Thoracic aorta (tissue), 2 donors: ENCODE measurements around the gene PDE4B. TPM values are rescaled to one million over a fixed set of nuclear protein-coding genes. Genes with fewer than 3 reads are reported as not detected.

Experiments used
- ATAC-seq: fragments of 150-250 bp; one replicate; pipeline ENCODE4 v1.8.0; 2017; ENCODE audit warnings: low read depth; ENCODE audit not compliant: insufficient number of reproducible peaks, low FRiP score
- DNase-seq: peaks from one replicate; pipeline ENCODE4 v3.0.0-alpha.2; 2020; ENCODE audit warnings: low spot score
- H3K27ac ChIP-seq, 2 donors: fragments of 200-600 bp; sonication (generic); 1 replicate in 1 of 2; 2 replicates in 1 of 2; pipeline ENCODE4 v1.5.1; 2016; ENCODE audit warnings: mild to moderate bottlenecking in 2 of 2, moderate library complexity in 2 of 2
- H3K27me3 ChIP-seq: fragments of 200-600 bp; sonication (generic); replicated peaks from 2 replicates; pipeline ENCODE4 v1.6.0; 2016; ENCODE audit warnings: mild to moderate bottlenecking; ENCODE audit not compliant: insufficient read depth
- H3K36me3 ChIP-seq: fragments of 200-600 bp; sonication (generic); one replicate; pipeline ENCODE4 v1.5.1; 2016
- H3K4me1 ChIP-seq, 2 donors: fragments of 200-600 bp; sonication (generic); 1 replicate in 1 of 2; 2 replicates in 1 of 2; pipeline versions ENCODE4 v1.5.1 to v1.6.0; 2016; ENCODE audit warnings: low read depth in 2 of 2, mild to moderate bottlenecking in 1 of 2; ENCODE audit not compliant: control insufficient read depth in 1 of 2
- H3K4me3 ChIP-seq: fragments of 200-600 bp; sonication (generic); 2 replicates; pipeline ENCODE4 v1.5.1; 2016; ENCODE audit warnings: mild to moderate bottlenecking
- H3K9me3 ChIP-seq: fragments of 200-600 bp; sonication (generic); 2 replicates; pipeline ENCODE4 v1.5.1; 2016
- CTCF ChIP-seq: fragments of 200-600 bp; sonication (generic); IDR thresholded peaks from one replicate; pipeline ENCODE4 v1.5.1; 2019; ENCODE audit warnings: antibody characterized with exemption
- total RNA-seq, 2 donors: library from RNA; depleted of rRNA; stranded (reverse); fragments of >200 nt; gene quantifications; one replicate each; pipeline versions ENCODE4 v1.1.0 to v1.2.3, GENCODE V29; 2016

The PDE4B gene
- total RNA-seq, 2 donors from 2014 or later: 29.0 to 42.4 TPM

GRCh38 chr1:66246351-66247269, 453.9 kb downstream of the PDE4B start:
- ATAC-seq: no peak
- H3K4me1 ChIP-seq: peaks cover 4 to 8% of the 10 kb centered on the region in 2 donors
- no peaks in the 10 kb centered on the region for H3K9me3 ChIP-seq
- H3K36me3 ChIP-seq: no peaks in the 10 kb centered on the region
- no peak overlapping the region for H3K4me3 ChIP-seq
- no peak for DNase-seq
- H3K27me3 ChIP-seq: no peaks in the 10 kb centered on the region
- no peak overlapping the region for H3K27ac ChIP-seq
- no peak for TF ChIP-seq CTCF

- ATAC-seq (no peak), DNase-seq (no peak)
- H3K4me1 ChIP-seq: peaks cover 4 to 8% of the 10 kb centered on the region in 2 donors
- no peak for TF ChIP-seq CTCF
- no peak overlapping the region for H3K4me3 ChIP-seq
- no peaks in the 10 kb centered on the region for H3K36me3 ChIP-seq
- H3K9me3 ChIP-seq: no peaks in the 10 kb centered on the region
- H3K27ac ChIP-seq: no peak overlapping the region
- H3K27me3 ChIP-seq: no peaks in the 10 kb centered on the region
Observed at GRCh38 chr1:66247415-66248208, 454.9 kb downstream of the PDE4B start.

GRCh38 chr1:66248257-66248656, 455.6 kb downstream of the PDE4B start:
- Histone ChIP-seq H3K4me1 (peaks cover 4 to 8% of the 10 kb centered on the region in 2 donors), H3K4me3 (no peak overlapping the region), H3K27ac (no peak overlapping the region), H3K27me3 (no peaks in the 10 kb centered on the region), H3K36me3 (no peaks in the 10 kb centered on the region), H3K9me3 (no peaks in the 10 kb centered on the region)
- TF ChIP-seq CTCF: no peak
- DNase-seq: no peak
- peak; percentile 21 for ATAC-seq

- no peaks in the 10 kb centered on the region for H3K9me3 ChIP-seq
- no peak for DNase-seq
- peaks cover 4 to 8% of the 10 kb centered on the region in 2 donors for H3K4me1 ChIP-seq
- no peak overlapping the region for H3K4me3 ChIP-seq
- H3K36me3 ChIP-seq: no peaks in the 10 kb centered on the region
- no peak overlapping the region for H3K27ac ChIP-seq
- no peak for TF ChIP-seq CTCF
- no peaks in the 10 kb centered on the region for H3K27me3 ChIP-seq
- no peak for ATAC-seq
Observed at GRCh38 chr1:66248746-66249145, 456.1 kb downstream of the PDE4B start.

- Histone ChIP-seq H3K4me3 (no peak overlapping the region), H3K4me1 (peaks cover 4 to 8% of the 10 kb centered on the region in 2 donors), H3K27ac (no peak overlapping the region), H3K9me3 (no peaks in the 10 kb centered on the region), H3K36me3 (no peaks in the 10 kb centered on the region), H3K27me3 (no peaks in the 10 kb centered on the region)
- TF ChIP-seq CTCF: no peak
- ATAC-seq: no peak
- no peak for DNase-seq
Observed at GRCh38 chr1:66250075-66250474, 457.4 kb downstream of the PDE4B start.
